ENCODE results near the gene MAGI2. TPM values are rescaled to one million over a fixed set of nuclear protein-coding genes. Genes with fewer than 3 reads are reported as not detected.
A peak's percentile ranks its signal among the peaks of the same experiment; 100 is the strongest.
"Not testable (repeated sequence)": the region's sequence is repeated elsewhere in the genome, so short reads cannot be mapped to it uniquely, and the experiment has no call there.

The MAGI2 gene
- total RNA-seq, 1 donor from 2014 or later = 0.80 TPM

DNA sequence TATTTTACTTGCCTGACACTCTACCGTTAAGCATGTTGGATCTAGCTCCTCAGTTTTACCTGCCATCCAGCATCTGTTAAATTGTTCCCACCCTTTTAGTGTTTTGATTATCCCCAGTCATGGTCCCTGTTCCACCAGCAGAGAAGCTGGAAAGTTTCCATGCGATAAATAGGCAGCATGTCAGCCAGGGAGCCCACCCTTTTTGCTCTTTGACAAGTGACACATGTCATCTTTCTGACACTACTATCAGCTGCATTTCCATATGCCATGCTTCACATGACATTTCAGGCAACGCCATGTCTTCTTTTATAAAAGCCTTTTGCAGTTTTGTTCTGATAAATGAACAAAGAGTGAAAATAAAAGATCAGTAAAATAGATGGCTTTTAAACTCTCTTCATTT, 310.8 kb downstream of the MAGI2 start:
- ATAC-seq = no peak

DNA sequence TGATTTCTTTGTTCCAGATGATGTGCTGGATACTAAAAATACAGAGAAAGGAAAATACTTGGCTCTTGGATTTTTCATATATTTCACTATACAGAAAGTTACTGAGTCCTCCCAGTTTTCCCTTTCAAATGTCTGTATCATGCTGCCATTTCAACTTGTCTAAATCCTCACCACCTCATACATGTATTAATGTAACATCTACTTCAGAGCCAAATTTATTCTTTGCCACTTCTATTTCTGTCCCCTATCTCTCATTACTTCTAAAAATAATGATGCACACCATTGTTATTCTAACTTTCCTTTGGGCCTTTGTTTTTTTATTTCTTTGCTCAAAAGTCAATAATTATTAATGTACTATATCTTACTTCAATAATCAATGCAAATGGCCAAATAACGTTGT, 312.2 kb downstream of the MAGI2 start:
- ATAC-seq = no peak

DNA sequence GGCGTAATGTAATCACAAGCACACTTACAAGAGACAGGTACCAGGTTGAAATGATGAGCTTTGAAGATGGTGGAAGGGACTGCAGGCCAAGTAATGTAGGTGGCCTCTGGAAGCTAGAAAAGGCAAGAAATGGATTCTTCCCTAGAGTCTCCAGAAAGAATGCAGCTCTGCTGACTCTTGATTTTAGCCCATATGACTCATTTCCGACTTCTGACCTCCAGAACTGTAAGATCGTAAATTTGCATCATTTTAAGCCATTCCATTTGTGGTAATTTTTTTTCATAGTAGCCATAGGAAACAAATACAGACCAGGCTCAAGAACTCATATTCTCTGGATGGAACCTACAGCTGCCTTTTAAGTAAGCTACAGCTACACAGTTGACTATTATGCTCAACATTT, 315.5 kb downstream of the MAGI2 start:
- no peak for ATAC-seq

DNA sequence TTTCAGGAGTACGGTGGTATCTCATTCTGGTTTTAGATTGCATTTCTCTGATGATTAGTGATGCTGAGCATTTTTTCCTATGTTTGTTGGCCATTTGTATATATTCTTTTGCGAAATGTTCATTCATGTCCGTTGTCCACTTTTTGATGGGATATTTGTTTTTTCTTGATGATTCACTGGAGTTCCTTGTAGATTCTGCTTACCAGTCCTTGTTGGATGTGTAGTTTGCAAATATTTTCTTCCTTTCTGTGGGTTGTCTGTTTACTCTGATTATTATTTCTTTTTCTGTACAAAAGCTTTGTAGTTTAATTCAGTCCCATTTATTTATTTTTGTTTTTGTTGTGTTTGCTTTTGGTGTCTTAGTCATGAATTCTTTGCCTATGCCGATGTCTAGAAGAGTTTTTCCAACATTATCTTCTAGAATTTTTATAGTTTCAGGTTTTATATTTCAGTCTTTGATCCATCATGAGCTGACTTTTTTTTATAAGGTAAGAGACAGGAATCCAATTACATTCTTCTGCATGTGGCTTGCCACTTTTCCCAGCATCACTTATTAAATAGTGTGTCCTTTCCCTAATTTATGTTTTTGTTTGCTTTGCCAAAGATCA, 320.5 kb downstream of the MAGI2 start:
- ATAC-seq = no peak

DNA sequence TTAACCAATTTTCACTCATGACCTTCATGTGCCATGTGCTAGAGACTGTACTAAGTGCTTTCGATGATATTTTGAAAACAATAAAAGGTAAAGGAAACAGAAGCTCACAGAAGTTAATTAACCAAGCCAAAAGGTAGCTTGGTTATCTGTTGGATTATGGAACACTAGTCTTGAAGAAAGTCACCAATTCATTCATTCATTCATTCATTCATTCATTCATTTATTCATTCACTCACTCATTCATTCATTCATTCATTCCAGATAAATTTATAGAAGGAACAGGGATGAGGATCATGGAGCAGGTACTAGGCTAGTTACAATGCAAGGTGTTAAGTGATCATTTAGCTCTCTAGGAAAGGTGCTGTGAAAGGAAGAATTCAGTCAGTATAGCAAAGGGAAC, 322.8 kb downstream of the MAGI2 start:
- no peak for ATAC-seq

DNA sequence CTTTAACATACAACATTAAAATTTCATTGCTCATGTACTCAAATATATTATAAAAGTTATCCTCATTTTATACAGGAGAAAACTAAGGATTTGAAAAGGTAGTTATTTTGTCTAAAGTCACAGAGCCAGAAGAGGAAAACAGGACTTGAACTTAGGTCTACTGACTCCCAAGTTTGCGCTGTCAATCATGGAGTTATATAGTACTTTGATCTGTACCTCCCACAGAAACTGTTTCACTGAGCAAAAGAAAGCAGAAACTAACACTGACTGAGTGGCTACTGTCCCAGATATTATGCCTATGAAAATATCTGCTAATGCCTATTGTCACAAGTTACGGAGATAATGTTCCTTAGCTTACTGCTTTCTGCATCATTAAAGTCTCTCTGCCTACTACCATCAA, 329.1 kb downstream of the MAGI2 start:
- no peak for ATAC-seq

DNA sequence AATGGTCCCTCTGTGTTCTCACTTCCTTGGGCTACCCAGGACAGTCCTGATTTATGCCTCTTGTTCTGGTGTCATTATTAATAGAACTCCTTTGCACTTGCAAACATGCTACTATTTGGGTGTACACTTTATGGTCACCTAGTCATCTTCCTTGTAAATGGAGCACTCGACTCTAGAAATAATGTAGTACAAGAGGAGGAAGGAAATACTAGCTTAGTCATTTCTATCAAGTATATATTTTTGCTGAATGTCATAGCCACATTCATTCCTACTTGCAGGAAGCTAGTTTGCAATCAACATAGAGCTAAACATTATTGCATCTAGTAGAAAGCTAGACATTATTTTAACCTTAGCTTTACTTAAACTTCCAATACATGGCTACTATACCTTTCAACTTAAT, 335.3 kb downstream of the MAGI2 start:
- ATAC-seq = no peak

DNA sequence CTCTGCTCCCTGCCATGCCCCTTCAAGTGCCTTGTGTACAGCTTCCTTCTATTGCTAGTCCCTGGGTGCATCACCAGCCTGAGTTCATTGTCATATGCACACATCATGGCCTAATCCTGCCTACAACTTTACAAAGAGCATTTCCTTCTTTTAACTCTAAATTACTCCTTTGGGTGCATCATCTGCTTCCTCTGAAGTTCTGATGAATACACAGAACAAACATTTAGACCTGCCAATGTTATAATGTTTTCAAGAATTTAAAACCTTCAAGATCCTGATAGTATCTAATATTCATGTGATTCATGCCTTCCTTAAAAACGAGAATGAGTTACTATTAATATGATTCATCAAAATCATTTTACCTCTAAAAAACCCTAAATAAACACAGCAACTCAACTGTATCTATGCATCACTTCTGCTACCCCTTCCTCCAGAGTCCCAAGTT, 357.1 kb downstream of the MAGI2 start:
- ATAC-seq = no peak

DNA sequence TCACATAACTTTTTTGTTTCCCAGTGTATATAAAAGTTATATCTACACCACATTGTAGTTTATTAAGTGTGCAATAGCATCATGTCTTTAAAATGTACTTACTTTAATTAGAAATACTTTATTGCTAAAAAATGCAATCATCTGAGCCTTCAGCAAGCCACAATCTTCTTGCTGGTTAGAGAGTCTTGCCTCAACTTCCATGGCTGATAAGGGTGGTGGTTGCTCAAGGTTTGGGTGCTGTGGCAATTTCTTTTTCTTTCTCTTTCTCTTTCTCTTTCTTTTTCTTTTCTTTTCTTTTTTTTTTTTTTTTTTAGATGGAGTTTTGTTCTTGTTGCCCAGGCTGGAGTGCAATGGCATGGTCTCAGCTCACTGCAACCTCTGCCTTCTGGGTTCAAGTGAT, 360.0 kb downstream of the MAGI2 start:
- ATAC-seq = no peak

DNA sequence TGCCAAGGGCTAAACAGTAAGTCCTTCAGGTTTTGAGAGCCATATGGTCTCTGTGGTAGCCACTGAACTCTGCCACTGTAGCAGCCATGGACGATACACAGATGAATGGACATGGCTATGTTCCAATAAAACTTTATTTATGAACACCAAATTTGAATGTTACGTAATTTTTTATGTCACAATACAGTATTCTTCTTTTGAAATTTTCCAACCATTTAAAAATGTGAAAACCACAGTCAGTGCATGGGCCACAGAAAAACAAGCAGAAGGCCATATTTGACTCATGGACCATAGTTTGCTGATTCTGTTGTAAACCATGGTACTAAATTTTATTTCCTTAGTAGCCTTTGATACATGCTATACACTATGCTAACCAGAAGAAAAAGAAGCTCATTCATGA, 361.8 kb downstream of the MAGI2 start:
- ATAC-seq = no peak

DNA sequence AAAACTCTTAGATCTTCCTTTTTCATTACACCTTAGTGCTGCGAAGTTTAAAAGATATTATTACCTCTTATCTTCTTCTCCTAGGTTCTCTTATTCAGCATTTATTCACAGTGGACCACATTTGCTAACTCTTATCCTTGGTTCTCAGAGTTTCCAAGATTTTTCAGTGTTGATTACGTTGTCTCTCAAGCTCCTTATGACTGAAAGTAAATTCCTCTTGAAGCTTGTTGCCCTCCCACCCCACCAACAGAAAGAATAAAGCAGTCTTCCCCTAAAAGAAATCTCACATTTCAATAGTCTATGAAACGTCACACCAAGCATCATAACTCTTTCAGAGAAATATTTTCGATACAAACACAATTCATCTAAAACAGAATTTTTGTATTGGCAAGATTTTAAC, 362.5 kb downstream of the MAGI2 start:
- no peak for ATAC-seq

DNA sequence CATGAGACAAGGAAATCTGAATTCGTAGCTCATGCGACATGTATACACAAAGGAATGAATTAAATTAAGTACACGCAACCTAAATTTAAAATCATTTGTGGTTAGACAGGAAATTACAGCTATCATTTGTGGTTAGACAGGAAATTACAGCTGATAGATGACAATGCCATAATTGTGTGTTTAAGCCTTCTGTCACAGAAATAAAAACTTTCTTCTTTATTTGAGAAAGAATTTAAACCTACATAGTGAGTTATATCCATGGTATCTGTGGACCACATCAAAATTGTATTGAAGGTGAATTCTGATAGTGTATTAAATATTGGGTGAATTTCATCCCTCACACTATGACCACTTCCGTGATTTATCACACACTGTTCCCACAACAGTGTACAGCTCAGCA, 362.9 kb downstream of the MAGI2 start:
- no peak for ATAC-seq

DNA sequence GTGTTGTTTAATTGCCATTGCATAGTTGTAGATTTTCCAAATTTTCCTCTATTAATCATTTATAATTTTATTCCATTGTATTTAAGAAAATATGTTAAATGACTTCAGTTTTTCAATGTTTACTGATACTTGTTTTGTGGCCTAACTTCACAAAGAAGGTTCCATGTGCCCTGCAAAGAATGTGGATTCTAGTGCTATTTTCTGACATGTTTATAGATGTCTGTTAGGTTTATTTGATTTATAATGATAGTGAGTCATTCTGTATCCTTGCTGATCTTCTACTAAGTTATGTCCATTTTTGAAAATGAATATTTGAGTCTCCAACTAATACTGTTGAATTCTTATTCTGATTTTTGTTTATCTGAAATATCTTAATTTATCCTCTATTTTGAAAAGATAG, 369.0 kb downstream of the MAGI2 start:
- ATAC-seq = no peak

DNA sequence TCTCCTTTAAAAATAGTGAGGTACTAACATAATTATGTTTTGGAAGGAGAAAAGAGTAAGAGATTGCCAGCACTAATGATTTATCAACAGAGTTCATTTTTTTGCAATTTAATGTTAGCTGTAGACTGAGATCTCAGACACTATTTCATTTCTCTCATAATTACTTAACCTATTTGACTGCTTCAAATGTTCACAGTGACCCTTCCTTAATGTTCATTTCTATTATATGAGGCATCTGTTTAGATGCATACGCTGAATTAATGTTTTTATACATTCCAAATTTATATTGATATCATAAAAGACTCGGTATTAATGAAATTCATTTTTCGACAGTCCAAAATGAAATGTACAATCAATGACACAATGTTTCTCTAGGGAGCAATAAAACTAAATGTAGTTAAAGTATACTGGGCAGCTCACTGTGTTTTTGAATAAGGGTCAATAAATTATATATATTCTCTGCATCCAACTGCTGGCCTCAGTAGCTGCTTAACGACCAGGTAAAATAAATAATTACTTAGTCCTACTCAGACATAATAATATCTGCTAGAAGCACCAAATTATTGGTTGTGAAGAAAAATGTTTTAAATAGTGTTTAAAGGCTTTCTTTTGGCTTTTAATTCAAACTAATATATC, 373.4 kb downstream of the MAGI2 start:
- no peak for ATAC-seq

DNA sequence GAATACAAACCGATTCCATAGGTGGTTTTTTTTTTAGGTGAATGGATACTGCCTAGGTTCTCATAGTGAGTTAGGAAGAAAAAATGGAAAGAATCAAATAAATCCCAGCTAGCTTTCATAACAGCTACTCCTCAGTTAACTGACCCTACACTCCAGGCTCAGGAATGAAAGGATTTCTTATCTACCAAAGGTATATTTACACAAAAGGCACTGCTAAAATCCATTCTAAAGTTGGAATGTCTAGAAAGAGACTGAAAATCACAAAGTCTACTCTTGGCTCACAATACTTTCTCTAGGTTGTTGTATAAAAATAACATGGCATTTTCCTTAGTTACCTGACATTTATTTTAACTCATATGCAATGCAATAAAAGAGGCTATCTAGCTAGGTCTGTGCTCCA, 375.2 kb downstream of the MAGI2 start:
- no peak for ATAC-seq

DNA sequence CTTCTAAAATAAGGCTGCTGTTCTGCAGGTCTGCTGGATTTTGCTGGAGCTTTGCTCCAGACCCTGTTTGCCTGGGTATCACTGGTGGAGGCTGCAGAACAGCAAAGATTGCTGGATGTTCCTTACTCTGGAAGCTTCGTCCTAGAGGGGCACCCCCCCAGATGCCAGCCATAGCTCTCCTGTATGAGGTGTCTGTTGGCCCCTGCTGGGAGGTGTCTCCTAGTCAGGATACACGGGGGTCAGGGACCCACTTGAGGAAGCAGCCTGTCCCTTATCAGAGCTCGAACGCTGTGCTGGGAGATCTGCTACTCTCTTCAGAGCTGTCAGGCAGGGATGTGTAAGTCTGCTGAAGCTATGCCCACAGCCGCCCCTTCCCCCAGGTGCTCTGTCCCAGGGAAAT, 382.3 kb downstream of the MAGI2 start:
- ATAC-seq = not testable (repeated sequence)

DNA sequence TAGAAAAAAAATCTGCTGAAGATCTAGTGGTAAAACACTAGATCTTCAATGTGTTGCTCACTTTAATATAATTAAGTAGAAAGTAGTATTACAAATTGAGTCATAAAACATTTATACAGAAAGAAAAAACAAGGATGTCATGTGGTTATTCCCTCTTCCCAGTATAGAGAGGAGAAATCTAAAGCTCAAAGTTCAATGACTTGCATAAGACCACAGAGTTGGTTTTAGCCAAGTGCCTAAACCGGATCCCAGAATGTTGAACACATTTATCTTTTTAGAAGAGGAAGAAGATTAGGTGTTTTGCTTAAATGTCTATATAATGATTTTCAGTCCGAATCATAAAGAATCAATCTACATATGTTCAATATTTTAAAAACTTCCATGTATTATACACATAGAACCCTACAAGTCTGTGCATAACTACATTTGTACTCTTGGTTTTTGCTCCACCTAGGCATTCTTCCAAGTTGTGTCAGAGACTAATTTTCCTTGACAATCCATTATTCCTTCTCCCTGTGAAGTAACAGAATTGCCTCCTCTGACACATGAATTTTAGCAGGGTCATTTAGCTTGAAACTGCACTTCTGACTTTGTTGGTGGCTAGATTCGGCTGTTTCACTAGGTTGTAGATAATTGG, 389.2 kb downstream of the MAGI2 start:
- ATAC-seq = no peak

DNA sequence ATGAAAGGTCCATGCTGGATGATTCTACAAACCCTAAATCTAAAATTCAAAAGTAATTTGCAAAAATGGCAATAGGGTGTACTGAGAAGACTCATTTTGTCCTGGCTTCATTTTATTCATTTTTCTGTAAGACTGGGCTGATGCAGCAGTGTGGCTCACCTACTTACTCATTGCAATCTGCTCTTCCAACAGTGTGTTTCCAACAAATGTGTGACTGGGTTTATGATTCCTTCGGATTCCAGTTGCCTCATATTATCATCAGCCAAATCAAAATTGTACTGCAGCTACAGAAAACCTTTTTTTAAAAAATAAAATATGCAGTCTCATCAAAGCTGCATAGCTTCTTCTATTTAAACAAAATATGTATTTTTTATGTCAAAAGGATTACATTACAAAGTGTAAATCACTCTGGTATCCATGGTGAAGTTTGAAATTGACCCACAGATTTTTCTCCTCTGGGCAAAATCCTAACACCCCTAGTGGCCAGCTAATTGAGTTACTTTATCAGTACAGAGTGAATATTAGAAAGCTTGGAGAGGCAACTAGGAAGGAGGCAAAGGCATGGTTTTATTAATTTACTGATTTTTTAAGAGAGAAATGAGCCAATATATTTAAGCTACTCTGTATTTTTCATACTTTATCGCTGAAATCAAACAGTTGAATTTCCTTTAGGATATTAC, 390.3 kb downstream of the MAGI2 start:
- no peak for ATAC-seq

DNA sequence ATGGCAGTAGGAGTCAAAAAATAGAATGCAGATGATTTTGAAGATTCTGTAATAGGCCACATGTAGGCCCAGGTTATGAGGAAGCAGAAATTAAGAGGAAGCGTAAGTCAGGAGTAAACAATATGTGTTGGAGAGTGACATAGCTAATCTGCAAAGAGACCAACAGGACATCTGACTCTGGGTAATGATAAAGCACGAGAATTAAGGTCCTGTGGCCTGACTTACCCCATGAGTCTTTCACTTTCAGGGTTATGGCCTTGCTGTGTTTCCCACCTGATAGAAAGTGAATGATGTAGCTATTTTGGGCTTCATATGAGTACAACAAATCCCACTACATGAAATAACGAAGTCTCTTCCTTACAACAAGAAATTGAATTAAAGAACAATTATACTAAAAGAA, 393.0 kb downstream of the MAGI2 start:
- ATAC-seq = no peak

DNA sequence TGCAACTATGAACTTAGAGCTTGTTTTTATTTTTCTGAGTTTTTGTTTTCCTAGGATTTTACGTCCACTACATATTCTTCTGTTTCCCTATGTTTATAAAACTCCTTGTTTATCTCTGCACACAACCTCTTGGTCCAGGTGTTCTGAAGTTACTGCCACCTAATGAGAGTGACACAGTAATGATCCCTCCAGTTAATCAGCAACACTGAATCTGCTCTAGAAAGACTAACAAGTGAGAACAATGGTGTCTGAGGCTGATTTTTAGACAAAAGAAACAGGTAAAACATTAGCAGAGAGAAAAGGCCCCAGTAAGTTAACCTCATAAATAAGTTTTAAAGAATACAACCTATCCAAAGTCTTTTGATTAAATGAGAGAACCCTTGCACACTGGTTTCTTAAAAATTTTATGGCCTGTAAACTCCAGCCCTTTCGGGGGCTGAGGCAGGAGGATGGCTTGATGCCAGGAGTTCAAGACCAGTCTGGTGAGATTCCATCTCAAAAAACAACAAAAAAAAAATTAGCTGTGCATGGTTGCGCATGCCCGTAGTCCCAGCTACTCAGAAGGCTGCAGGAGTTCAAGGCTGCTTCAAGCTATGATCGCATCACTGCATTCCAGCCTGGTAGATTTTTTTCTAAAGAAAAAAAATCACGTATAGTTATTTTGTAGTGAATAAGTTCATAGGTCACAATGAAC, 397.6 kb downstream of the MAGI2 start:
- ATAC-seq = peak; percentile 62

DNA sequence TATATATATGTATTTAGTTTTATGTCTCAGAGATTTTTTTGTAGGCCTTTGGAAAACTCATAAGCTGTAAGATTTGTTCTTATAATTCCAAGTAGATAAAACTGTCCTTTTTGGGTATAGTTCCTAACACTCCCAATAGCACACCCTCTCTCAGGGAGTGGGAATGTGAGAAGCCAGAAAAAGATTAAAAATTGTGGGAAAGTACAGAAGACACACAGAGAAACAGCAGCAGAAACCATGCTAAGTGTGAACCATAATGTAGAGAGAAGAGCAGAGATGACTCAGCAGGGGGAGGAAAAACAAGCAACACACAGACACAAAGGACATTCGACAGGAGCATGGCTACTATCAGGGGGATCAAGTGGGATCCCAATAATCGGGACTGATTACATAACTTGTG, 401.6 kb downstream of the MAGI2 start:
- ATAC-seq = no peak

DNA sequence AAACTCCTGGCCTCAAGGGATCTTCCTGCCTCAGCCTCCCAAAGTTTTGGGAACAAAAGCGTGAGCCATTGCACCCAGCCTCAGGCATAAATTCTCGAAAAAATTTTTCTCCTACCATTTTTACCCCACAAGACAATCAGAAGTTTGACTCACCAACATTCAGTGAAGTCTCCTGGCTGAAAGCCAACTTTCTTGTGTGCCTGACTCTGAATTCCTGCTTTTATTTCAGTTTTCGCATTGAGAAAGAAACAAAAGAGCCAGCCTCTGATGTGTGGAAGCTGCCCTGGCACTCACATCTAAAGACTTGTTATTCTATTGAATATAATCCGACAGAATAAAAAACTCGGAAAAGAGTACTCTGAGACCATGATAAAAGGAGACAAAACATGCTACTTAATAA, 402.9 kb downstream of the MAGI2 start:
- no peak for ATAC-seq

DNA sequence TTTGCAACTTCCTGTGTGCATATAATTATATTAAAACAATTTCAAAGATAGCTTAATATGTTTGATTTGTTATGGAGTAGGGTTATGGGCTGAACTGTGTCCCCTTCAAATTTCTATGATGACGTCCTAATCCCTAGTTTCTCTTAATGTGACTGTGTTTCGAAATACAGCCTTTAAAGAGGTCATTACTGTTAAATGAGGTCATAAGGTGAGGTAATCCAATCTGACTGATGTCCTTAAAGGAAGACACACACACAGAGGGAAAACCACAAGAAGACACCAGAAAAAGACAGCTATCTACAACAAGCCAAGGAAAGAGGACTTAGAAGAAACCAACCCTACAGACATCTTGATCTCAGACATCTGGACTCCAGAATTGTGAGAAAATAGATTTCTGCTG, 407.4 kb downstream of the MAGI2 start:
- ATAC-seq = no peak
